ENCODE measurements around the gene ZNF692.

GRCh38 chr1:248858891-248859889, at the start of gene ZNF692:
- peak; percentile 99 for TF ChIP-seq POLR2A (IDR thresholded peaks at IDR 0.05; ENCODE audit: low read length)
- TF ChIP-seq GATA1 (IDR thresholded peaks at IDR 0.05; ENCODE audit: low read depth, low read length), result no peak

All from erythroblast (primary cell).